Panc1 (cell line): ENCODE data around the gene MAPKAP1. TPM values are rescaled to one million over a fixed set of nuclear protein-coding genes. Genes with fewer than 3 reads are reported as not detected.

Experiments
- ATAC-seq: fragments of 200-7000 bp; cut with Tn5 transposase; 2 replicates; pipeline ENCODE4 v1.9.1; 2020; ENCODE audit warnings: mild to moderate bottlenecking, moderate library complexity
- BruUV-seq: library from RNA; stranded (reverse); fragments of 400-500 nt; replicated peaks from 2 replicates; lab custom pipeline; 2021; lab: Mats Ljungman, UMichigan
- CTCF ChIA-PET: fragments of 300-600 bp; sonication (Branson Sonifier 250); formaldehyde crosslinking; loops from one replicate; lab custom pipeline; 2022; ENCODE audit warnings: antibody characterized with exemption; lab: Charles Lee
- POLR2A ChIA-PET: fragments of 300-600 bp; sonication (Branson Sonifier 250); formaldehyde crosslinking; loops from one replicate; lab custom pipeline; 2022; ENCODE audit warnings: antibody characterized with exemption; lab: Charles Lee
- DNase-seq: peaks from one replicate; pipeline ENCODE4 v3.0.0-alpha.2; 2010; ENCODE audit warnings: low read depth, low spot score
- H3K27ac ChIP-seq: 2 replicates; pipeline ENCODE4 v1.5.1; 2011; ENCODE audit warnings: mild to moderate bottlenecking, low read length, inconsistent platforms
- H3K27me3 ChIP-seq: fragments of 200-500 bp; sonication (Bioruptor generic); 2 replicates; pipeline ENCODE4 v1.6.0; 2014; ENCODE audit warnings: low read length, inconsistent platforms; ENCODE audit not compliant: control insufficient read depth, insufficient read depth
- H3K36me3 ChIP-seq: fragments of 200-500 bp; sonication (Bioruptor generic); 2 replicates; pipeline ENCODE4 v1.5.1; 2014; ENCODE audit warnings: inconsistent platforms, mild to moderate bottlenecking, low read length, moderate library complexity; ENCODE audit not compliant: control insufficient read depth, insufficient read depth
- H3K4me1 ChIP-seq: 2 replicates; pipeline ENCODE4 v1.5.1; 2011; ENCODE audit warnings: inconsistent platforms, mild to moderate bottlenecking, low read length, moderate library complexity; ENCODE audit not compliant: control insufficient read depth, insufficient read depth
- H3K4me3 ChIP-seq, 2 experiments: 2 replicates each; pipeline ENCODE4 v1.5.1; 2011 to 2012; ENCODE audit warnings: low read depth in 2 of 2, low read length in 2 of 2, mild to moderate bottlenecking in 2 of 2, inconsistent platforms in 1 of 2, moderate library complexity in 1 of 2
- H3K9me3 ChIP-seq: fragments of 200-500 bp; sonication (Bioruptor generic); 2 replicates; pipeline ENCODE4 v1.5.1; 2014; ENCODE audit warnings: low read depth, mild to moderate bottlenecking, inconsistent platforms, low read length, moderate library complexity; ENCODE audit not compliant: control insufficient read depth, insufficient read depth
- SIN3A ChIP-seq: IDR thresholded peaks from 2 replicates; pipeline ENCODE4 v1.6.1; 2012; ENCODE audit warnings: low read depth, mild to moderate bottlenecking, low read length, moderate library complexity, borderline replicate concordance; ENCODE audit not compliant: insufficient read depth
- TCF7L2 ChIP-seq: IDR thresholded peaks from 2 replicates; pipeline ENCODE4 v1.6.1; 2011; ENCODE audit warnings: mild to moderate bottlenecking, low read depth, low read length, inconsistent platforms
- in situ Hi-C: cut with HindIII; loops from 2 replicates; pipeline ENCODE4 v1.10.0; 2016; ENCODE audit warnings: low sequenced_read_pairs, low pct_unique_long_range_greater_than_20kb
- intact Hi-C: fragments of 100-400 bp; cut with micrococcal nuclease; formaldehyde crosslinking; loops from one replicate; pipeline ENCODE4 v1.10.0; 2022; ENCODE audit not compliant: unreplicated experiment
- total RNA-seq: library from RNA; stranded (reverse); gene quantifications from one replicate; pipeline ENCODE4 v1.2.1, GENCODE V29; 2021; ENCODE audit not compliant: unreplicated experiment
- TF ChIP-seq, protein P1 (sequence below), 2 experiments: IDR thresholded peaks; 2 replicates each; pipeline ENCODE4 v1.6.1; 2011 to 2012; ENCODE audit warnings: low read depth in 2 of 2, control low read depth in 1 of 2, low read length in 1 of 2, mild to moderate bottlenecking in 1 of 2, moderate library complexity in 1 of 2; ENCODE audit not compliant: insufficient read depth in 1 of 2
- TF ChIP-seq, protein P2 (sequence below): fragments of 450-650 bp; IDR thresholded peaks from 2 replicates; pipeline ENCODE4 v1.5.1; 2017; ENCODE audit warnings: mild to moderate bottlenecking

The MAPKAP1 gene
- total RNA-seq, 1 experiment from 2014 or later: 72.7 TPM

DNA sequence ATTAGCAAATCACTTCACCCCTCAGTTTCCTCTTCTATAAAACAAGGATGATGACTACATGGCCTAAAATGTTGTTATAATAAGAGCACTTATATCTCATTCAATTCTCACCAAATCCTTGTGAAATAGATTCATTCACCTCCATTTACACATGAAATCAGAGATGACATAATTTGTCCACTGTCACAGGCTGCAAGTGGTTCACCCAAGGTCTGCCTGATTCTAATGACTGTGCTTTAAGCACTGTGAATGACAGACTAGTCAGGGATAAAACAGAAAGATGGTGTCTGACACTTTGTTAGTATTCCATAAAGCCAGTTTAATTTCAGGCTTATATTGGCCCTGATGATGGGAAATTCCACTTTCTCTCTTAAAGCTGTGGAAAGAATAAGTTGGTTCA is 209.5 kb downstream of the MAPKAP1 start:
- Histone ChIP-seq H3K27ac (no peak overlapping the region), H3K4me1 (no peaks in the 10 kb centered on the region), H3K9me3 (no peaks in the 10 kb centered on the region), H3K27me3 (no peaks in the 10 kb centered on the region), H3K36me3 (no peaks in the 10 kb centered on the region), H3K4me3 (no peak overlapping the region)
- ATAC-seq (no peak), DNase-seq (no peak)
- in situ Hi-C loops: no loop called here
- ChIA-PET CTCF (no interaction called here), POLR2A (no interaction called here)
- intact Hi-C loops: no loop called here
- no peak for TF ChIP-seq TCF7L2
- TF ChIP-seq, protein P1, sequence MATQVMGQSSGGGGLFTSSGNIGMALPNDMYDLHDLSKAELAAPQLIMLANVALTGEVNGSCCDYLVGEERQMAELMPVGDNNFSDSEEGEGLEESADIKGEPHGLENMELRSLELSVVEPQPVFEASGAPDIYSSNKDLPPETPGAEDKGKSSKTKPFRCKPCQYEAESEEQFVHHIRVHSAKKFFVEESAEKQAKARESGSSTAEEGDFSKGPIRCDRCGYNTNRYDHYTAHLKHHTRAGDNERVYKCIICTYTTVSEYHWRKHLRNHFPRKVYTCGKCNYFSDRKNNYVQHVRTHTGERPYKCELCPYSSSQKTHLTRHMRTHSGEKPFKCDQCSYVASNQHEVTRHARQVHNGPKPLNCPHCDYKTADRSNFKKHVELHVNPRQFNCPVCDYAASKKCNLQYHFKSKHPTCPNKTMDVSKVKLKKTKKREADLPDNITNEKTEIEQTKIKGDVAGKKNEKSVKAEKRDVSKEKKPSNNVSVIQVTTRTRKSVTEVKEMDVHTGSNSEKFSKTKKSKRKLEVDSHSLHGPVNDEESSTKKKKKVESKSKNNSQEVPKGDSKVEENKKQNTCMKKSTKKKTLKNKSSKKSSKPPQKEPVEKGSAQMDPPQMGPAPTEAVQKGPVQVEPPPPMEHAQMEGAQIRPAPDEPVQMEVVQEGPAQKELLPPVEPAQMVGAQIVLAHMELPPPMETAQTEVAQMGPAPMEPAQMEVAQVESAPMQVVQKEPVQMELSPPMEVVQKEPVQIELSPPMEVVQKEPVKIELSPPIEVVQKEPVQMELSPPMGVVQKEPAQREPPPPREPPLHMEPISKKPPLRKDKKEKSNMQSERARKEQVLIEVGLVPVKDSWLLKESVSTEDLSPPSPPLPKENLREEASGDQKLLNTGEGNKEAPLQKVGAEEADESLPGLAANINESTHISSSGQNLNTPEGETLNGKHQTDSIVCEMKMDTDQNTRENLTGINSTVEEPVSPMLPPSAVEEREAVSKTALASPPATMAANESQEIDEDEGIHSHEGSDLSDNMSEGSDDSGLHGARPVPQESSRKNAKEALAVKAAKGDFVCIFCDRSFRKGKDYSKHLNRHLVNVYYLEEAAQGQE (IDR thresholded peaks at IDR 0.05; ENCODE audit: insufficient read depth in 1 of 2, low read depth in 2 of 2, low read length in 1 of 2): no peak
- TF ChIP-seq, protein P2, sequence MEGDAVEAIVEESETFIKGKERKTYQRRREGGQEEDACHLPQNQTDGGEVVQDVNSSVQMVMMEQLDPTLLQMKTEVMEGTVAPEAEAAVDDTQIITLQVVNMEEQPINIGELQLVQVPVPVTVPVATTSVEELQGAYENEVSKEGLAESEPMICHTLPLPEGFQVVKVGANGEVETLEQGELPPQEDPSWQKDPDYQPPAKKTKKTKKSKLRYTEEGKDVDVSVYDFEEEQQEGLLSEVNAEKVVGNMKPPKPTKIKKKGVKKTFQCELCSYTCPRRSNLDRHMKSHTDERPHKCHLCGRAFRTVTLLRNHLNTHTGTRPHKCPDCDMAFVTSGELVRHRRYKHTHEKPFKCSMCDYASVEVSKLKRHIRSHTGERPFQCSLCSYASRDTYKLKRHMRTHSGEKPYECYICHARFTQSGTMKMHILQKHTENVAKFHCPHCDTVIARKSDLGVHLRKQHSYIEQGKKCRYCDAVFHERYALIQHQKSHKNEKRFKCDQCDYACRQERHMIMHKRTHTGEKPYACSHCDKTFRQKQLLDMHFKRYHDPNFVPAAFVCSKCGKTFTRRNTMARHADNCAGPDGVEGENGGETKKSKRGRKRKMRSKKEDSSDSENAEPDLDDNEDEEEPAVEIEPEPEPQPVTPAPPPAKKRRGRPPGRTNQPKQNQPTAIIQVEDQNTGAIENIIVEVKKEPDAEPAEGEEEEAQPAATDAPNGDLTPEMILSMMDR: no peak
- BruUV-seq: no TSS peak

DNA sequence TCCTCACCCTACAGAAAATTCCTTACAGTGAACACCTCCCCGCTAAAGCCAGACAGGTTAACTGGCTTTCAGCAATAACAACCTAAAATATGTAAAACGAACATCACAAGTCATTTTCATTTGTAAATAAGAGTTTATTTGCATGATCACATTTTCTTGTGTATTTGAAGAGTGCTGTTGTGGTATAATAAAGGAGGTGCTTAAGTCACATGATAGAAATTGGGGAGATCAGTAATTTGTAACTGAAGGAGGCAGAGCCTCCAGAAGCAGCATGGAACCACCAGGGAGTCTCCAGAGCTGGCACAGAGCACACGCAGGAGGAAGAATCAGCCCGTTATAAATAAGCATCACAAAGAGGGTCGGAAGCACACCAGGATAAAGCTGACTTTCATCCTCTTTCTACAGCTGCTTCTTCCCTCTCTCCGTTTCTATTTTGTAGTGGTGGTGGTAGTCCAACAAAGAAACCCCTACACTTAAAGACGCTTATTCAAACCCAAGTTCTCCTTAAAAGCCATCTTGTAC is 210.6 kb downstream of the MAPKAP1 start:
- DNase-seq (no peak), ATAC-seq (no peak)
- no peaks in the 10 kb centered on the region for H3K4me1 ChIP-seq
- in situ Hi-C loops (no loop called here), intact Hi-C loops (no loop called here)
- TF ChIP-seq, protein P1 (IDR thresholded peaks at IDR 0.05; ENCODE audit: insufficient read depth in 1 of 2, low read depth in 2 of 2, low read length in 1 of 2): no peak
- no peak for TF ChIP-seq SIN3A
- ChIA-PET POLR2A (no interaction called here), CTCF (no interaction called here)
- no peaks in the 10 kb centered on the region for H3K9me3 ChIP-seq
- no TSS peak for BruUV-seq
- H3K36me3 ChIP-seq: no peaks in the 10 kb centered on the region
- H3K4me3 ChIP-seq: no peak overlapping the region
- no peaks in the 10 kb centered on the region for H3K27me3 ChIP-seq
- no peak overlapping the region for H3K27ac ChIP-seq
